ENCODE measurements around the gene PLPPR5.
"Not testable (repeated sequence)": the region's sequence is repeated elsewhere in the genome, so short reads cannot be mapped to it uniquely, and the experiment has no call there.

Gene PLPPR5

DNA sequence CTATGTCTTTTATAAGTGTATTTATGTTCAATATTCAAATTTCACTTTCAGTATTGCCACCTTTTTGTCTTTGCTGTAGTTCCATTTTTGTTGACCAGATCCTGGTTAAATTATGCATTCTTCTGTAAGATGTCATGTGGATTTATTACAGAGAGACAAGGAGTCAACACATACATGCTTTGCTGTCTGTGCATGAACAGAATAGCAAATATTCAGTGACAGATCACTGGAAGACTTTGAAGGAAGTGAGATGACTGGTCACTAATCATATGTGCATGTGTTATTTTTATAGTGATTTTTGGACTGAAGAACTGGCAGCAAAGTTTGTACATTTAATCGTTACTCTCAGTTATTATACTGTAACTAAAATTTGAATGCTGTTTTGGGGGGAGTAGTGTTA is 117.2 kb downstream of the PLPPR5 start:
- Histone ChIP-seq H3K9me3 (ENCODE audit: insufficient read depth, low read depth, low read length) (no peaks in the 10 kb centered on the region), H2AK5ac (ENCODE audit: low read length) (no peak overlapping the region), H3K27me3 (ENCODE audit: insufficient read depth, low read length) (no peaks in the 10 kb centered on the region), H3K4me2 (ENCODE audit: low read length) (no peak overlapping the region), H3K4ac (ENCODE audit: low read depth, low read length) (no peak overlapping the region), H2AFZ (ENCODE audit: insufficient read depth, low read length, poor library complexity) (no peak overlapping the region), H4K91ac (ENCODE audit: low read depth, low read length) (no peak overlapping the region), H3K9ac (ENCODE audit: low read length) (no peak overlapping the region), H3K23ac (ENCODE audit: low read length) (no peak overlapping the region), H2BK12ac (ENCODE audit: low read length) (no peak overlapping the region), H3K79me2 (ENCODE audit: control insufficient read depth, insufficient read depth, low read length, poor library complexity) (no peaks in the 10 kb centered on the region), H2BK120ac (ENCODE audit: insufficient read depth, low read length, poor library complexity) (no peak overlapping the region), H3K14ac (ENCODE audit: low read length) (no peak overlapping the region), H4K12ac (ENCODE audit: low read depth, low read length) (no peak overlapping the region), H3K4me3 (ENCODE audit: low read depth, low read length) (no peak overlapping the region), H3K4me1 (ENCODE audit: control insufficient read depth in 1 of 2, insufficient read depth in 2 of 2, low read length in 2 of 2) (no peaks in the 10 kb centered on the region), H3K18ac (ENCODE audit: low read length) (no peak overlapping the region), H3K36me3 (ENCODE audit: control insufficient read depth in 1 of 2, insufficient read depth in 2 of 2, low read length in 2 of 2) (no peaks in the 10 kb centered on the region), H3K79me1 (ENCODE audit: low read length) (no peaks in the 10 kb centered on the region), H4K8ac (ENCODE audit: low read depth, low read length) (no peak overlapping the region), H2BK5ac (ENCODE audit: low read depth, low read length, poor library complexity) (no peak overlapping the region), H3K27ac (ENCODE audit: low read depth, low read length) (no peak overlapping the region)
- no peak for DNase-seq
- no CpG with 5 or more reads among the region's 1 CpG for WGBS (ENCODE audit: extremely low coverage, insufficient coverage, insufficient read length)

DNA sequence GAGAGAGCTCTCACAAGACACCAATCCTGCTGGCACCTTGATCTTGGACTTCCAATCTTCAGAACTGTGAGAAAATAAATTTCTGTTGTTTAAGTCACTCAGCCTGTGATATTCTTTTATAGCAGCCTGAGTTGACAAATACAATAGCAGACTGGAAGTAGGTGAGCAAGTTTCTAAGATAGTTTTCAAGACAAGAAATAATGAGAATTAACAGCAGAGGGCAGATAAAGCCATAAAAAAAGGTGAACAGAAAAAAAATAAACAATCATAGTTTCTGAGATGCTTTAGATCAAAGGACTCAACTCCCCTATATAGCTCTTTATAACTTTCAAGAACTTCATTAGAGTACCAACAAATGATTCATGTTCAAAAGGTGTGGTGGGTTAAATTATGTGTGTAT is 119.8 kb downstream of the PLPPR5 start:
- H3K4me3 ChIP-seq (ENCODE audit: low read depth, low read length) = no peak overlapping the region
- H3K4ac ChIP-seq (ENCODE audit: low read depth, low read length) = no peak overlapping the region
- H4K8ac ChIP-seq (ENCODE audit: low read depth, low read length) = no peak overlapping the region
- no peaks in the 10 kb centered on the region for H3K36me3 ChIP-seq (ENCODE audit: control insufficient read depth in 1 of 2, insufficient read depth in 2 of 2, low read length in 2 of 2)
- H3K23ac ChIP-seq (ENCODE audit: low read length) = no peak overlapping the region
- no peak overlapping the region for H4K12ac ChIP-seq (ENCODE audit: low read depth, low read length)
- H4K91ac ChIP-seq (ENCODE audit: low read depth, low read length) = no peak overlapping the region
- no peaks in the 10 kb centered on the region for H3K79me2 ChIP-seq (ENCODE audit: control insufficient read depth, insufficient read depth, low read length, poor library complexity)
- no peaks in the 10 kb centered on the region for H3K79me1 ChIP-seq (ENCODE audit: low read length)
- no peak overlapping the region for H3K14ac ChIP-seq (ENCODE audit: low read length)
- H2BK5ac ChIP-seq (ENCODE audit: low read depth, low read length, poor library complexity) = no peak overlapping the region
- no peaks in the 10 kb centered on the region for H3K27me3 ChIP-seq (ENCODE audit: insufficient read depth, low read length)
- no peak for DNase-seq
- no peak overlapping the region for H2BK120ac ChIP-seq (ENCODE audit: insufficient read depth, low read length, poor library complexity)
- H2BK12ac ChIP-seq (ENCODE audit: low read length) = no peak overlapping the region
- H3K9me3 ChIP-seq (ENCODE audit: insufficient read depth, low read depth, low read length) = peaks cover 5% of the 10 kb centered on the region
- H2AK5ac ChIP-seq (ENCODE audit: low read length) = no peak overlapping the region
- H3K18ac ChIP-seq (ENCODE audit: low read length) = no peak overlapping the region
- no peak overlapping the region for H3K27ac ChIP-seq (ENCODE audit: low read depth, low read length)
- no peak overlapping the region for H3K4me2 ChIP-seq (ENCODE audit: low read length)
- no peaks in the 10 kb centered on the region for H3K4me1 ChIP-seq (ENCODE audit: control insufficient read depth in 1 of 2, insufficient read depth in 2 of 2, low read length in 2 of 2)
- H2AFZ ChIP-seq (ENCODE audit: insufficient read depth, low read length, poor library complexity) = no peak overlapping the region
- no peak overlapping the region for H3K9ac ChIP-seq (ENCODE audit: low read length)

DNA sequence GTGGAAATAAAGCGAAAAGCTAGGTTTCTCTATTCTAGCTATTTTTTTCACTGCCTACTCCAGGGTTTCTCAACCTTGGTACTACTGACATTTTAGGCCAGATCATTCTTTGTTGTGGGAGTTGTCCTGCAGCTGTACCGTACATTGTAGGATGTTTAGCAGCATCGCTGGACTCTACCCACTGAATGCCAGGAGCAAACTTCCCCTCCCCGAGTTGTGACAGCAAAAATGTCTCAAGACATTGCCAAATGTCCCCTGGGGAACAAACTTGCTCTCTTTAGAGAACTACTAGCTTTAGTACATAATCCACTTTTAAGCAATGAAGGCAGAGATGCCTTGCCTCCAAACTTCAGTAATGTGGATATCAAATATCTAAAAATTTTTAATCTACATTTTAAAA is 122.8 kb downstream of the PLPPR5 start:
- peaks cover 5% of the 10 kb centered on the region for H3K9me3 ChIP-seq (ENCODE audit: insufficient read depth, low read depth, low read length)
- no peak for DNase-seq
- H3K4me3 ChIP-seq (ENCODE audit: low read depth, low read length) = no peak overlapping the region
- no peaks in the 10 kb centered on the region for H3K79me2 ChIP-seq (ENCODE audit: control insufficient read depth, insufficient read depth, low read length, poor library complexity)
- no peak overlapping the region for H3K4ac ChIP-seq (ENCODE audit: low read depth, low read length)
- no peaks in the 10 kb centered on the region for H3K79me1 ChIP-seq (ENCODE audit: low read length)
- H2AK5ac ChIP-seq (ENCODE audit: low read length) = no peak overlapping the region
- no peaks in the 10 kb centered on the region for H3K4me1 ChIP-seq (ENCODE audit: control insufficient read depth in 1 of 2, insufficient read depth in 2 of 2, low read length in 2 of 2)
- H3K27me3 ChIP-seq (ENCODE audit: insufficient read depth, low read length) = no peaks in the 10 kb centered on the region
- H2BK12ac ChIP-seq (ENCODE audit: low read length) = no peak overlapping the region
- no CpG with 5 or more reads among the region's 4 CpGs for WGBS (ENCODE audit: extremely low coverage, insufficient coverage, insufficient read length)
- H3K18ac ChIP-seq (ENCODE audit: low read length) = no peak overlapping the region
- H2BK120ac ChIP-seq (ENCODE audit: insufficient read depth, low read length, poor library complexity) = no peak overlapping the region
- H3K36me3 ChIP-seq (ENCODE audit: control insufficient read depth in 1 of 2, insufficient read depth in 2 of 2, low read length in 2 of 2) = no peaks in the 10 kb centered on the region
- no peak overlapping the region for H4K12ac ChIP-seq (ENCODE audit: low read depth, low read length)
- no peak overlapping the region for H3K27ac ChIP-seq (ENCODE audit: low read depth, low read length)
- H3K14ac ChIP-seq (ENCODE audit: low read length) = no peak overlapping the region
- H2BK5ac ChIP-seq (ENCODE audit: low read depth, low read length, poor library complexity) = no peak overlapping the region
- no peak overlapping the region for H3K9ac ChIP-seq (ENCODE audit: low read length)
- H3K4me2 ChIP-seq (ENCODE audit: low read length) = no peak overlapping the region
- no peak overlapping the region for H4K8ac ChIP-seq (ENCODE audit: low read depth, low read length)
- H2AFZ ChIP-seq (ENCODE audit: insufficient read depth, low read length, poor library complexity) = no peak overlapping the region
- no peak overlapping the region for H4K91ac ChIP-seq (ENCODE audit: low read depth, low read length)
- H3K23ac ChIP-seq (ENCODE audit: low read length) = no peak overlapping the region

GRCh38 chr1:98881234-98881633 is 123.4 kb downstream of the PLPPR5 start:
- not testable (repeated sequence) for H2BK5ac ChIP-seq (ENCODE audit: low read depth, low read length, poor library complexity); H3K27ac ChIP-seq (ENCODE audit: low read depth, low read length); H3K79me2 ChIP-seq (ENCODE audit: control insufficient read depth, insufficient read depth, low read length, poor library complexity); H3K9ac ChIP-seq (ENCODE audit: low read length); H3K36me3 ChIP-seq (ENCODE audit: control insufficient read depth in 1 of 2, insufficient read depth in 2 of 2, low read length in 2 of 2); H3K9me3 ChIP-seq (ENCODE audit: insufficient read depth, low read depth, low read length); H3K27me3 ChIP-seq (ENCODE audit: insufficient read depth, low read length); H3K18ac ChIP-seq (ENCODE audit: low read length); H4K8ac ChIP-seq (ENCODE audit: low read depth, low read length); H3K23ac ChIP-seq (ENCODE audit: low read length); H2BK120ac ChIP-seq (ENCODE audit: insufficient read depth, low read length, poor library complexity); H2AK5ac ChIP-seq (ENCODE audit: low read length); H3K4me2 ChIP-seq (ENCODE audit: low read length); H3K4me1 ChIP-seq (ENCODE audit: control insufficient read depth in 1 of 2, insufficient read depth in 2 of 2, low read length in 2 of 2); H4K12ac ChIP-seq (ENCODE audit: low read depth, low read length); H2AFZ ChIP-seq (ENCODE audit: insufficient read depth, low read length, poor library complexity); H3K79me1 ChIP-seq (ENCODE audit: low read length); DNase-seq; H2BK12ac ChIP-seq (ENCODE audit: low read length); H4K91ac ChIP-seq (ENCODE audit: low read depth, low read length); H3K4ac ChIP-seq (ENCODE audit: low read depth, low read length); H3K14ac ChIP-seq (ENCODE audit: low read length); H3K4me3 ChIP-seq (ENCODE audit: low read depth, low read length)
- WGBS (ENCODE audit: extremely low coverage, insufficient coverage, insufficient read length) = no CpG with 5 or more reads among the region's 11 CpGs

- Histone ChIP-seq H3K9ac (ENCODE audit: low read length) (no peak overlapping the region), H2AK5ac (ENCODE audit: low read length) (no peak overlapping the region), H2BK120ac (ENCODE audit: insufficient read depth, low read length, poor library complexity) (no peak overlapping the region), H3K27me3 (ENCODE audit: insufficient read depth, low read length) (no peaks in the 10 kb centered on the region), H3K79me2 (ENCODE audit: control insufficient read depth, insufficient read depth, low read length, poor library complexity) (no peaks in the 10 kb centered on the region), H3K4me3 (ENCODE audit: low read depth, low read length) (no peak overlapping the region), H3K36me3 (ENCODE audit: control insufficient read depth in 1 of 2, insufficient read depth in 2 of 2, low read length in 2 of 2) (no peaks in the 10 kb centered on the region), H3K18ac (ENCODE audit: low read length) (no peak overlapping the region), H3K9me3 (ENCODE audit: insufficient read depth, low read depth, low read length) (no peaks in the 10 kb centered on the region), H3K4ac (ENCODE audit: low read depth, low read length) (no peak overlapping the region), H4K8ac (ENCODE audit: low read depth, low read length) (no peak overlapping the region), H3K4me1 (ENCODE audit: control insufficient read depth in 1 of 2, insufficient read depth in 2 of 2, low read length in 2 of 2) (no peaks in the 10 kb centered on the region), H3K27ac (ENCODE audit: low read depth, low read length) (no peak overlapping the region), H3K79me1 (ENCODE audit: low read length) (no peaks in the 10 kb centered on the region), H4K12ac (ENCODE audit: low read depth, low read length) (no peak overlapping the region), H3K23ac (ENCODE audit: low read length) (no peak overlapping the region), H3K14ac (ENCODE audit: low read length) (no peak overlapping the region), H4K91ac (ENCODE audit: low read depth, low read length) (no peak overlapping the region), H3K4me2 (ENCODE audit: low read length) (no peak overlapping the region), H2BK12ac (ENCODE audit: low read length) (no peak overlapping the region), H2BK5ac (ENCODE audit: low read depth, low read length, poor library complexity) (no peak overlapping the region), H2AFZ (ENCODE audit: insufficient read depth, low read length, poor library complexity) (no peak overlapping the region)
- no CpG with 5 or more reads among the region's 2 CpGs for WGBS (ENCODE audit: extremely low coverage, insufficient coverage, insufficient read length)
- no peak for DNase-seq
These were observed 129.8 kb downstream of the PLPPR5 start for GRCh38 chr1:98874828-98875227.
